MV-4-11 (cell line): ENCODE results near the gene PPP1R37.
A peak's percentile ranks its signal among the peaks of the same experiment; 100 is the strongest.

Source experiments
- DNase-seq: peaks from one replicate; lab custom pipeline; 2025; lab: John Stamatoyannopoulos, UW

Gene PPP1R37

GRCh38 chr19:45153339-45154063 is 60.5 kb downstream of the PPP1R37 start:
- no peak for DNase-seq

GRCh38 chr19:45154064-45154827 is 61.3 kb downstream of the PPP1R37 start:
- DNase-seq = peak; percentile 92

- DNase-seq = no peak
Observed at GRCh38 chr19:45156011-45156630, 63.1 kb downstream of the PPP1R37 start.

GRCh38 chr19:45156751-45157150 is 63.8 kb downstream of the PPP1R37 start:
- no peak for DNase-seq

- DNase-seq = no peak
Observed at GRCh38 chr19:45158503-45159209, 65.7 kb downstream of the PPP1R37 start.

- no peak for DNase-seq
Observed at GRCh38 chr19:45159210-45159970, 66.4 kb downstream of the PPP1R37 start.

GRCh38 chr19:45159971-45160324 is 67.0 kb downstream of the PPP1R37 start:
- no peak for DNase-seq

GRCh38 chr19:45160870-45161737 is 68.1 kb downstream of the PPP1R37 start, which contains the start of gene NKPD1:
TSS of gene NKPD1 (minus strand) at chr19:45160982. CDS start at chr19:45160150, 832 bp downstream.
- no peak for DNase-seq

GRCh38 chr19:45161738-45162607 is 69.0 kb downstream of the PPP1R37 start:
- DNase-seq = no peak

- no peak for DNase-seq
Observed at GRCh38 chr19:45162608-45163143, 69.7 kb downstream of the PPP1R37 start.

GRCh38 chr19:45163156-45163555 is 70.2 kb downstream of the PPP1R37 start:
- DNase-seq = no peak

- no peak for DNase-seq
Observed at GRCh38 chr19:45163751-45164460, 70.9 kb downstream of the PPP1R37 start.

GRCh38 chr19:45164577-45165335 is 71.8 kb downstream of the PPP1R37 start:
- peak; percentile 87 for DNase-seq

GRCh38 chr19:45166723-45167252 is 73.8 kb downstream of the PPP1R37 start:
- no peak for DNase-seq

- DNase-seq = peak; percentile 62
Observed at GRCh38 chr19:45168767-45169351, 75.9 kb downstream of the PPP1R37 start.

GRCh38 chr19:45169602-45170001 is 76.6 kb downstream of the PPP1R37 start:
- DNase-seq = no peak
